HL-60 (cell line): ENCODE data around the gene BBS2.

Source experiments
- DNase-seq, 2 experiments: peaks; one replicate each; pipeline ENCODE4 v3.0.0-alpha.2; 2010 to 2020; ENCODE audit warnings: low read depth in 1 of 2, low spot score in 1 of 2
- H3K27ac ChIP-seq: fragments of 250-450 bp; sonication (Bioruptor Pico); replicated peaks from 2 replicates; pipeline ENCODE4 v1.5.1; 2020; ENCODE audit warnings: mild to moderate bottlenecking, moderate library complexity
- H3K27me3 ChIP-seq: fragments of 250-450 bp; sonication (Bioruptor Pico); 2 replicates; pipeline ENCODE4 v1.5.1; 2021; ENCODE audit warnings: mild to moderate bottlenecking, moderate library complexity; ENCODE audit not compliant: insufficient read depth, poor library complexity, severe bottlenecking
- H3K4me3 ChIP-seq: replicated peaks from 2 replicates; pipeline ENCODE4 v1.5.1; 2011; ENCODE audit warnings: mild to moderate bottlenecking, control low read depth, low read length; ENCODE audit not compliant: insufficient read depth
- GABPA ChIP-seq: IDR thresholded peaks from 2 replicates; pipeline ENCODE4 v1.6.1; 2012; ENCODE audit warnings: low read depth
- POLR2AphosphoS5 ChIP-seq: IDR thresholded peaks from 2 replicates; pipeline ENCODE4 v1.6.1; 2012; ENCODE audit warnings: low read depth
- REST ChIP-seq: IDR thresholded peaks from 2 replicates; pipeline ENCODE4 v1.6.1; 2012; ENCODE audit warnings: low read depth; ENCODE audit not compliant: insufficient replicate concordance
- SPI1 ChIP-seq: IDR thresholded peaks from 2 replicates; pipeline ENCODE4 v1.6.1; 2012; ENCODE audit warnings: low read depth, mild to moderate bottlenecking, borderline replicate concordance
- TF ChIP-seq, protein P1 (sequence below): IDR thresholded peaks from one replicate; pipeline ENCODE4 v1.5.1; 2011; ENCODE audit warnings: low read length, control low read depth, inconsistent platforms; ENCODE audit not compliant: insufficient read depth

The BBS2 gene

GRCh38 chr16:56450986-56451752 is 68.7 kb downstream of the BBS2 start, which contains the start of the genes NUDT21 and OGFOD1:
Gene NUDT21 (minus strand): TSS chr16:56451332. CDS start chr16:56451202, 130 bp downstream.
Gene OGFOD1 (plus strand): TSS chr16:56451554. CDS start chr16:56451613, 59 bp downstream.
- peak within 1 kb of the TSS; percentile 94 for H3K4me3 ChIP-seq
- TF ChIP-seq, protein P1, sequence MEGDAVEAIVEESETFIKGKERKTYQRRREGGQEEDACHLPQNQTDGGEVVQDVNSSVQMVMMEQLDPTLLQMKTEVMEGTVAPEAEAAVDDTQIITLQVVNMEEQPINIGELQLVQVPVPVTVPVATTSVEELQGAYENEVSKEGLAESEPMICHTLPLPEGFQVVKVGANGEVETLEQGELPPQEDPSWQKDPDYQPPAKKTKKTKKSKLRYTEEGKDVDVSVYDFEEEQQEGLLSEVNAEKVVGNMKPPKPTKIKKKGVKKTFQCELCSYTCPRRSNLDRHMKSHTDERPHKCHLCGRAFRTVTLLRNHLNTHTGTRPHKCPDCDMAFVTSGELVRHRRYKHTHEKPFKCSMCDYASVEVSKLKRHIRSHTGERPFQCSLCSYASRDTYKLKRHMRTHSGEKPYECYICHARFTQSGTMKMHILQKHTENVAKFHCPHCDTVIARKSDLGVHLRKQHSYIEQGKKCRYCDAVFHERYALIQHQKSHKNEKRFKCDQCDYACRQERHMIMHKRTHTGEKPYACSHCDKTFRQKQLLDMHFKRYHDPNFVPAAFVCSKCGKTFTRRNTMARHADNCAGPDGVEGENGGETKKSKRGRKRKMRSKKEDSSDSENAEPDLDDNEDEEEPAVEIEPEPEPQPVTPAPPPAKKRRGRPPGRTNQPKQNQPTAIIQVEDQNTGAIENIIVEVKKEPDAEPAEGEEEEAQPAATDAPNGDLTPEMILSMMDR = no peak
- TF ChIP-seq POLR2AphosphoS5 (peak; percentile 62; the same call in 1 of the 2 replicates), SPI1 (no peak), REST (peak; percentile 21), GABPA (peak; percentile 95)
- H3K27me3 ChIP-seq = no peaks in the 10 kb centered on the region
- peak; percentile 98 for DNase-seq
- peak within 1 kb of the TSS; percentile 90 for H3K27ac ChIP-seq

DNA sequence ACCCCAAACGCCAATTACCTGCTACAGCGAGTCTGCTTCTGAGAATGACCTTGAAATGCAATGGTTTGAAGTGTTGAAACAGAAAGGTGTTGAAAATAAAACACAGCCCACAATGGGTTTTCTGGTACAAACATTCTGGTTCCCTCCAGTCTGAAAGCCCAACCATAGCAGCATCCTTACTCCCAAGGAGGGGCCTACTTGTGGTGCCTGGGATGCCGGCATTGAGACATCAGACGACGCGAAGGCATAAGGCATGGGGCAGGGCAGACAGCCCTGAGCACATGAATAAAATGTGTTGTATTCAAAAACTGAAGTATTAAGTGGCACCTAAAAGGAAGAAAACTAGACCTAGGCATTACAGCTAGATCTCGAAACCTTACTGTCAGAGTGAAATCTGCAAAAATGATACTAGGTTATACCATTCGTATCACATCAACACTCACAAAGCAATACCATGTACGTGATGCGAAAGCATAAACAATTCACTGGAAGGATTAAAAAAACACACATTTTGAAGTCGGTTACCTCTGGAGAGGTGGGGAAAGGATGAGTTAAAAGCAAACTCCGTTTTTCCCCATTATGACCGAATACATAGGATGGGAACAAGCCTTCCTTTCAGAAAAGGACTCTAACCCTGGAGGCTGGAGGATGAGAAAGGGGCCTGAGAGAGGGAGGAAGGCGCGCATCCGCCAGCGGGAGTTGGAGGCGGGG is 69.4 kb downstream of the BBS2 start:
- H3K4me3 ChIP-seq = peak overlapping the region; percentile 94
- TF ChIP-seq SPI1 (no peak), POLR2AphosphoS5 (no peak), REST (no peak), GABPA (no peak)
- TF ChIP-seq, protein P1 = no peak
- no peaks in the 10 kb centered on the region for H3K27me3 ChIP-seq
- peak; percentile 13 to 18 for DNase-seq
- H3K27ac ChIP-seq = peak overlapping the region; percentile 90

GRCh38 chr16:56448005-56448404 is 71.8 kb downstream of the BBS2 start:
- H3K4me3 ChIP-seq = no peak overlapping the region

More at GRCh38 chr16:56448005-56448404, 71.8 kb downstream of the BBS2 start:
- Histone ChIP-seq H3K27me3 (no peaks in the 10 kb centered on the region), H3K27ac (no peak overlapping the region)
- DNase-seq = no peak
- TF ChIP-seq REST (no peak), SPI1 (no peak), POLR2AphosphoS5 (no peak), GABPA (no peak)
- TF ChIP-seq, protein P1 = no peak
